Ovary (tissue), 3 donors: Measurements from ENCODE around the gene ITPR3.

Experiments used
- EP300 ChIP-seq: sonication (generic); formaldehyde crosslinking; IDR thresholded peaks from one replicate; pipeline ENCODE4 v1.6.1; 2017; ENCODE audit warnings: antibody characterized with exemption
- POLR2A ChIP-seq: fragments of 450-650 bp; IDR thresholded peaks from one replicate; pipeline ENCODE4 v1.6.1; 2017; ENCODE audit warnings: antibody characterized with exemption, mild to moderate bottlenecking, moderate library complexity
- TF ChIP-seq, protein P1 (sequence below), 3 donors: fragments of 450-650 bp in 2 of 3; fragments of 200-600 bp in 1 of 3; IDR thresholded peaks; one replicate each; pipeline versions ENCODE4 v1.5.1 to v1.8.0; 2016 to 2022; ENCODE audit warnings: antibody characterized with exemption in 3 of 3, mild to moderate bottlenecking in 1 of 3
- donor health status: DM: no; HTN: no; CAD: no.

DNA sequence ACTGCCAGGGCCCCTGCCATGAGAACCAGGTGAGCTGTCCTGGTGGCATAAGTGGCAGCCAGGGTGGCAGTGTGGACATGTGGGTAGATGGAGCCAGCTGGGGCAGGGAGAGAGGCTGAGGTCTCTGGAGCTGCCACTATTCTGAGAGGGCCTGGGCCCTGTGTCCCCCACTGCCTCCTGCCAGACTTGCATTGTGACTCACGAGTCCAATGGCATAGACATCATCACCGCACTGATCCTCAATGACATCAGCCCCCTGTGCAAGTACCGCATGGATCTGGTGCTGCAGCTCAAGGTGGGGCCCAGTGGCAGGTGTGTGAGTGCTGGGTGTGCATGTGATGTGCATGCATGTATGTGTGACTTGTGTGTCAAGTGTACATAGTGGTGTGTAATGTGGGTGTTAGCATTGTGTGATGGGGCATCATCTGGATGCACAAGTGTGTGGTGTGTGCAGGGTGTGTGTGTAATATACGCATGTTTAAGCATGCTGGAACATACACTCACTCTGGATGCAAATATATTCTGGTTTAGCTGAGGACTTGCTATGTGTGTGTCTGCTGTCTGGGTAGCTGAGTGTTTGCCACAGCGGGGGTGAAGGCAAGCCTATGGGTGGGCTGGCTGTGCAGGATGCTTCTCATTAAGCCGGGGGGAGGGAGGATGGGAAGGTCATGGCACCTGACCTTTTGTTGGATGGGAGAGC lies 65.3 kb downstream of the ITPR3 start:
- TF ChIP-seq, protein P1, sequence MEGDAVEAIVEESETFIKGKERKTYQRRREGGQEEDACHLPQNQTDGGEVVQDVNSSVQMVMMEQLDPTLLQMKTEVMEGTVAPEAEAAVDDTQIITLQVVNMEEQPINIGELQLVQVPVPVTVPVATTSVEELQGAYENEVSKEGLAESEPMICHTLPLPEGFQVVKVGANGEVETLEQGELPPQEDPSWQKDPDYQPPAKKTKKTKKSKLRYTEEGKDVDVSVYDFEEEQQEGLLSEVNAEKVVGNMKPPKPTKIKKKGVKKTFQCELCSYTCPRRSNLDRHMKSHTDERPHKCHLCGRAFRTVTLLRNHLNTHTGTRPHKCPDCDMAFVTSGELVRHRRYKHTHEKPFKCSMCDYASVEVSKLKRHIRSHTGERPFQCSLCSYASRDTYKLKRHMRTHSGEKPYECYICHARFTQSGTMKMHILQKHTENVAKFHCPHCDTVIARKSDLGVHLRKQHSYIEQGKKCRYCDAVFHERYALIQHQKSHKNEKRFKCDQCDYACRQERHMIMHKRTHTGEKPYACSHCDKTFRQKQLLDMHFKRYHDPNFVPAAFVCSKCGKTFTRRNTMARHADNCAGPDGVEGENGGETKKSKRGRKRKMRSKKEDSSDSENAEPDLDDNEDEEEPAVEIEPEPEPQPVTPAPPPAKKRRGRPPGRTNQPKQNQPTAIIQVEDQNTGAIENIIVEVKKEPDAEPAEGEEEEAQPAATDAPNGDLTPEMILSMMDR (IDR thresholded peaks at IDR 0.05): no peak
- TF ChIP-seq EP300 (no peak), POLR2A (no peak)
